ENCODE measurements around the gene USP34.

DNA sequence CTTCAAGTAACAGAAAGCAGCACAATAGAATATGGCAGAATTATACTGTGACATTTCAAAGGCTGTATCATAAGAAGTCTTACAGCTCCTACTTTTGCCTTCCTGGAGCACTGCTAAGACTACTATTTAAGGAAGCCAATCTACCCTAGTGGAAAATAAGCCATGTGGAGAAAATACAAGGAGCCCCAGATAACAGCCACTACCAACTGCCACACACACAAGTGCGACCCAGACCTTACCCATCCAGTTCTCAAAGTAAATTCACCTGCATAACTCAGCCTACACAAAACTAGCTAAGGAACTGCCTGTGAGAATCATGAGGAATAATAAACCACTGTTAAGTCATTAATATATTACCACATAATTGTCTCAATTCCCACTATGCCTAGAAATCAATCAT, 66.4 kb downstream of the USP34 start:
- TF ChIP-seq SUZ12 (IDR thresholded peaks at IDR 0.05; ENCODE audit: extremely low read depth, insufficient read depth, insufficient read length) (no peak), YY1 (IDR thresholded peaks at IDR 0.05; ENCODE audit: insufficient read depth, insufficient read length) (no peak), ZNF274 (IDR thresholded peaks at IDR 0.05; ENCODE audit: low read depth, low read length) (no peak)

Measured in NT2/D1 (cell line).